Neural cell (in vitro differentiated cells): ENCODE measurements around the gene CD4. TPM values are rescaled to one million over a fixed set of nuclear protein-coding genes. Genes with fewer than 3 reads are reported as not detected.

Experiments
- H2AFZ ChIP-seq: fragments of 200-600, 300-800 bp; sonication (generic), shearing (Covaris generic); 2 replicates; pipeline ENCODE4 v1.6.0; 2014; ENCODE audit warnings: low read depth, mild to moderate bottlenecking, antibody characterized with exemption, low read length, moderate library complexity
- H3F3A ChIP-seq: fragments of 200-600 bp; shearing (Covaris generic); 2 replicates; pipeline ENCODE4 v1.6.1; 2016; ENCODE audit warnings: mild to moderate bottlenecking, moderate library complexity, mixed read lengths, antibody characterized with exemption, low read length; ENCODE audit not compliant: insufficient read depth, poor library complexity, severe bottlenecking
- H3K27ac ChIP-seq: fragments of 200-600, 300-800 bp; sonication (generic), shearing (Covaris generic); 2 replicates; pipeline ENCODE4 v1.5.1; 2014; ENCODE audit warnings: mild to moderate bottlenecking, low read length, moderate library complexity
- H3K27me3 ChIP-seq: fragments of 300-800, 200-600 bp; sonication (generic), shearing (Covaris generic); 2 replicates; pipeline ENCODE4 v1.6.0; 2014; ENCODE audit warnings: mild to moderate bottlenecking, low read depth, low read length, moderate library complexity; ENCODE audit not compliant: insufficient read depth
- H3K36me3 ChIP-seq: fragments of 300-800, 200-600 bp; sonication (generic), shearing (Covaris generic); 2 replicates; pipeline ENCODE4 v1.5.1; 2014; ENCODE audit warnings: mild to moderate bottlenecking, antibody characterized with exemption, low read length, moderate library complexity; ENCODE audit not compliant: insufficient read depth
- H3K4me2 ChIP-seq: fragments of 300-800, 200-600 bp; sonication (generic), shearing (Covaris generic); 2 replicates; pipeline ENCODE4 v1.6.0; 2014; ENCODE audit warnings: mild to moderate bottlenecking, low read length
- H3K4me3 ChIP-seq: fragments of 300-800, 200-600 bp; sonication (generic), shearing (Covaris generic); 2 replicates; pipeline ENCODE4 v1.5.1; 2014; ENCODE audit warnings: mild to moderate bottlenecking, low read length, moderate library complexity
- H3K79me2 ChIP-seq: fragments of 200-600 bp; shearing (Covaris generic); replicated peaks from 2 replicates; pipeline ENCODE4 v1.6.0; 2014; ENCODE audit warnings: mild to moderate bottlenecking, low read length, moderate library complexity; ENCODE audit not compliant: insufficient read depth
- H3K9ac ChIP-seq: fragments of 300-800, 200-600 bp; sonication (generic), shearing (Covaris generic); 2 replicates; pipeline ENCODE4 v1.6.1; 2016; ENCODE audit warnings: mild to moderate bottlenecking, low read length, mixed read lengths
- H3K9me2 ChIP-seq: fragments of 200-600 bp; shearing (Covaris generic); 2 replicates; pipeline ENCODE4 v1.6.1; 2016; ENCODE audit warnings: mild to moderate bottlenecking, low read length, mixed read lengths; ENCODE audit not compliant: insufficient read depth
- H3K9me3 ChIP-seq: fragments of 200-600, 300-800 bp; sonication (generic), shearing (Covaris generic); 2 replicates; pipeline ENCODE4 v1.6.1; 2016; ENCODE audit warnings: mild to moderate bottlenecking, mixed run types, low read length, moderate library complexity, mixed read lengths
- H4K20me1 ChIP-seq: fragments of 200-600 bp; shearing (Covaris generic); 2 replicates; pipeline ENCODE4 v1.6.1; 2016; ENCODE audit warnings: mild to moderate bottlenecking, mixed run types; ENCODE audit not compliant: insufficient read depth
- CTCF ChIP-seq: fragments of 450-650 bp; IDR thresholded peaks from 2 replicates; pipeline ENCODE4 v1.5.1; 2014; ENCODE audit warnings: antibody characterized with exemption, mild to moderate bottlenecking, moderate library complexity; ENCODE audit not compliant: poor library complexity, severe bottlenecking
- EP300 ChIP-seq: fragments of 450-650 bp; conservative IDR thresholded peaks from 2 replicates; pipeline ENCODE4 v1.6.1; 2014; ENCODE audit warnings: antibody characterized with exemption, mild to moderate bottlenecking, moderate library complexity; ENCODE audit not compliant: poor library complexity, severe bottlenecking
- EZH2 ChIP-seq: fragments of 200-600, 300-800 bp; shearing (Covaris generic), sonication (generic); IDR thresholded peaks from 2 replicates; pipeline ENCODE4 v1.6.1; 2014; ENCODE audit warnings: antibody characterized with exemption, low read length, borderline replicate concordance, mild to moderate bottlenecking; ENCODE audit not compliant: insufficient read depth, poor library complexity, severe bottlenecking
- MXI1 ChIP-seq: fragments of 450-650 bp; conservative IDR thresholded peaks from 2 replicates; pipeline ENCODE4 v1.6.1; 2014; ENCODE audit warnings: antibody characterized with exemption, mild to moderate bottlenecking; ENCODE audit not compliant: poor library complexity, severe bottlenecking
- POLR2AphosphoS5 ChIP-seq: IDR thresholded peaks from 2 replicates; pipeline ENCODE4 v1.6.1; 2012
- RAD21 ChIP-seq: fragments of 450-650 bp; conservative IDR thresholded peaks from 2 replicates; pipeline ENCODE4 v1.6.1; 2014; ENCODE audit warnings: antibody characterized with exemption, mild to moderate bottlenecking, moderate library complexity
- REST ChIP-seq: IDR thresholded peaks from 2 replicates; pipeline ENCODE4 v1.6.1; 2012; ENCODE audit warnings: borderline replicate concordance
- SMC3 ChIP-seq: fragments of 450-650 bp; conservative IDR thresholded peaks from 2 replicates; pipeline ENCODE4 v1.6.1; 2014; ENCODE audit warnings: antibody characterized with exemption, mild to moderate bottlenecking, moderate library complexity; ENCODE audit not compliant: poor library complexity
- TAF1 ChIP-seq: IDR thresholded peaks from 2 replicates; pipeline ENCODE4 v1.6.1; 2012; ENCODE audit warnings: low read depth
- polyA plus RNA-seq: library from polyadenylated mRNA; depleted of rRNA; stranded (reverse); fragments of >200 nt; gene quantifications from 2 replicates; pipeline ENCODE4 v1.2.3, GENCODE V29; 2014

CD4 gene
- polyA plus RNA-seq, 1 donor from 2014 or later: not detected

- Histone ChIP-seq H3K27ac (peak overlapping the region; percentile 100), H3K9me2 (no peaks in the 10 kb centered on the region), H3F3A (peaks cover 10% of the 10 kb centered on the region), H3K36me3 (no peaks in the 10 kb centered on the region), H3K9me3 (no peaks in the 10 kb centered on the region), H3K27me3 (no peaks in the 10 kb centered on the region), H3K9ac (peak overlapping the region; percentile 99), H4K20me1 (peaks cover 8% of the 10 kb centered on the region), H3K4me2 (peak overlapping the region; percentile 64), H2AFZ (no peak overlapping the region), H3K79me2 (peaks cover 44% of the 10 kb centered on the region), H3K4me3 (peak overlapping the region; percentile 87)
- TF ChIP-seq MXI1 (no peak), TAF1 (no peak), CTCF (no peak), REST (no peak), RAD21 (no peak), EZH2 (no peak)
These were observed 25.9 kb upstream of the CD4 start for GRCh38 chr12:6763380-6763779.

- Histone ChIP-seq H3K9ac (peak overlapping the region; percentile 99), H3K79me2 (peaks cover 53% of the 10 kb centered on the region), H2AFZ (no peak overlapping the region), H3K9me3 (no peaks in the 10 kb centered on the region), H3F3A (peaks cover 10% of the 10 kb centered on the region), H3K36me3 (no peaks in the 10 kb centered on the region), H3K4me2 (peak overlapping the region; percentile 68), H3K4me3 (peak overlapping the region; percentile 87), H3K9me2 (no peaks in the 10 kb centered on the region), H3K27me3 (no peaks in the 10 kb centered on the region), H4K20me1 (peaks cover 16% of the 10 kb centered on the region), H3K27ac (peak overlapping the region; percentile 100)
- TF ChIP-seq SMC3 (no peak), TAF1 (peak; percentile 80), POLR2AphosphoS5 (peak; percentile 77), REST (peak; percentile 99), EP300 (peak; percentile 94), CTCF (peak; percentile 6), RAD21 (no peak), EZH2 (no peak), MXI1 (peak; percentile 50)
These were observed 25.1 kb upstream of the CD4 start for GRCh38 chr12:6764011-6764828.
